HFFc6 (cell line): ENCODE measurements around the gene KCNK7. TPM values are rescaled to one million over a fixed set of nuclear protein-coding genes. Genes with fewer than 3 reads are reported as not detected.

Experiments
- DNase-seq: peaks from one replicate; pipeline ENCODE4 v3.0.0-alpha.2; 2018
- H3K27ac Mint-ChIP-seq: 2 replicates; pipeline ENCODE4 v1.8.0; 2020; ENCODE audit warnings: mild to moderate bottlenecking, mixed read lengths
- H3K27me3 Mint-ChIP-seq: 2 replicates; pipeline ENCODE4 v1.8.0; 2021; ENCODE audit warnings: mild to moderate bottlenecking, moderate library complexity, mixed read lengths; ENCODE audit not compliant: insufficient read depth
- H3K36me3 Mint-ChIP-seq: 2 replicates; pipeline ENCODE4 v1.8.0; 2021; ENCODE audit warnings: low read depth, mixed read lengths
- H3K4me1 Mint-ChIP-seq: 2 replicates; pipeline ENCODE4 v1.8.0; 2020; ENCODE audit warnings: low read depth, mixed read lengths
- H3K4me3 Mint-ChIP-seq: 2 replicates; pipeline ENCODE4 v1.8.0; 2020; ENCODE audit warnings: mild to moderate bottlenecking, moderate library complexity, mixed read lengths
- H3K9me3 Mint-ChIP-seq: 2 replicates; pipeline ENCODE4 v1.8.0; 2020; ENCODE audit warnings: mild to moderate bottlenecking, mixed read lengths
- total RNA-seq, 6 experiments: library from RNA; stranded (reverse); fragmentation: NEBNext Ultra II Directional; extraction: Animal tissue kit (Norgen Biotek cat#: 25700); gene quantifications; 2 replicates in 1 of 6; 3 replicates in 5 of 6; pipeline ENCODE4 v1.2.3, GENCODE V29; 2021
- TF ChIP-seq, protein P1 (sequence below): fragments of 200-600 bp; sonication (generic); IDR thresholded peaks from 2 replicates; pipeline ENCODE4 v1.5.0; 2021; ENCODE audit warnings: antibody characterized with exemption, mild to moderate bottlenecking

Gene KCNK7
- total RNA-seq, 6 experiments from 2014 or later = 0.16 to 0.31 (median 0.30) TPM; not detected in 3

DNA sequence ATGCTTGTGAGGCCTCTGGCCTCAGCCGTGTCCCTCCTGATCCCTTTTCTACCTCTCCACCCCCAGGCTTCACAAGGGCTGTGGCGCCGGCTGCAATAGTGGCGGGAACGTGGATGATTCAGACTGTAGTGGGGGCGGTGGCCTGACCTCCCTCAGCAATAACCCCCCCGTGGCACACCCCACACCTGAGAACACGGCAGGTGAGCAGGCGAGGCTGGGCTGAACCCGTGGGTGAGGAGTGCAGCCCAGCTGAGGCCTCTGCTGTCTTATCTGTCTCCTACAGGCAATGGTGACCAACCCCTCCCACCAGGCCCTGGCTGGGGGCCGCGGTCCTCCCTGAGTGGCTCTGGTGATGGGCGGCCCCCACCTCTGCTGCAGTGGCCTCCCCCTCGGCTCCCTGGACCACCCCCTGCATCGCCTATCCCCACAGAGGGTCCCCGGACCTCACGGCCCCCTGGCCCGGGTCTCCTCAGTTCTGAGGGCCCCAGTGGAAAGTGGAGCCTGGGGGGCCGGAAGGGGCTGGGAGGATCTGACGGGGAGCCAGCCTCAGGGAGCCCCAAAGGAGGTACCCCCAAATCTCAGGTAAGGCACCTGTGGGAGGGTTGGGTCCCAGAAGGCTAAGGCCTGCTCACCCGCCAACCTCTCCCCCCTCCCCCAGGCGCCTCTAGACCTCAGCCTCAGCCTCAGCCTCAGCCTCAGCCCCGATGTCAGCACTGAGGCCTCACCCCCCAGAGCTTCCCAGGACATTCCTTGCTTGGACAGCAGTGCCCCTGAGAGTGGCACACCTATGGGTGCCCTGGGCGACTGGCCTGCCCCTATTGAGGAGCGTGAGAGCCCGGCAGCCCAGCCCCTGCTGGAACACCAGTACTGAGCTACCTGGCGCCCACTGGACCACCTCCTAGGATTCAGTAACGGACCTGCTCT, 40.8 kb upstream of the KCNK7 start:
- Mint-ChIP-seq H3K4me1 (peaks cover 19% of the 10 kb centered on the region), H3K4me3 (no peak overlapping the region), H3K27me3 (0 out of 2 replicates have a peak, but pooled peaks cover 3% of the 10 kb centered on the region), H3K27ac (no peak overlapping the region; the same call in 1 of the 2 replicates), H3K9me3 (no peaks in the 10 kb centered on the region), H3K36me3 (no peaks in the 10 kb centered on the region; the same call in 1 of the 2 replicates)
- no peak for DNase-seq
- TF ChIP-seq, protein P1, sequence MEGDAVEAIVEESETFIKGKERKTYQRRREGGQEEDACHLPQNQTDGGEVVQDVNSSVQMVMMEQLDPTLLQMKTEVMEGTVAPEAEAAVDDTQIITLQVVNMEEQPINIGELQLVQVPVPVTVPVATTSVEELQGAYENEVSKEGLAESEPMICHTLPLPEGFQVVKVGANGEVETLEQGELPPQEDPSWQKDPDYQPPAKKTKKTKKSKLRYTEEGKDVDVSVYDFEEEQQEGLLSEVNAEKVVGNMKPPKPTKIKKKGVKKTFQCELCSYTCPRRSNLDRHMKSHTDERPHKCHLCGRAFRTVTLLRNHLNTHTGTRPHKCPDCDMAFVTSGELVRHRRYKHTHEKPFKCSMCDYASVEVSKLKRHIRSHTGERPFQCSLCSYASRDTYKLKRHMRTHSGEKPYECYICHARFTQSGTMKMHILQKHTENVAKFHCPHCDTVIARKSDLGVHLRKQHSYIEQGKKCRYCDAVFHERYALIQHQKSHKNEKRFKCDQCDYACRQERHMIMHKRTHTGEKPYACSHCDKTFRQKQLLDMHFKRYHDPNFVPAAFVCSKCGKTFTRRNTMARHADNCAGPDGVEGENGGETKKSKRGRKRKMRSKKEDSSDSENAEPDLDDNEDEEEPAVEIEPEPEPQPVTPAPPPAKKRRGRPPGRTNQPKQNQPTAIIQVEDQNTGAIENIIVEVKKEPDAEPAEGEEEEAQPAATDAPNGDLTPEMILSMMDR = no peak

DNA sequence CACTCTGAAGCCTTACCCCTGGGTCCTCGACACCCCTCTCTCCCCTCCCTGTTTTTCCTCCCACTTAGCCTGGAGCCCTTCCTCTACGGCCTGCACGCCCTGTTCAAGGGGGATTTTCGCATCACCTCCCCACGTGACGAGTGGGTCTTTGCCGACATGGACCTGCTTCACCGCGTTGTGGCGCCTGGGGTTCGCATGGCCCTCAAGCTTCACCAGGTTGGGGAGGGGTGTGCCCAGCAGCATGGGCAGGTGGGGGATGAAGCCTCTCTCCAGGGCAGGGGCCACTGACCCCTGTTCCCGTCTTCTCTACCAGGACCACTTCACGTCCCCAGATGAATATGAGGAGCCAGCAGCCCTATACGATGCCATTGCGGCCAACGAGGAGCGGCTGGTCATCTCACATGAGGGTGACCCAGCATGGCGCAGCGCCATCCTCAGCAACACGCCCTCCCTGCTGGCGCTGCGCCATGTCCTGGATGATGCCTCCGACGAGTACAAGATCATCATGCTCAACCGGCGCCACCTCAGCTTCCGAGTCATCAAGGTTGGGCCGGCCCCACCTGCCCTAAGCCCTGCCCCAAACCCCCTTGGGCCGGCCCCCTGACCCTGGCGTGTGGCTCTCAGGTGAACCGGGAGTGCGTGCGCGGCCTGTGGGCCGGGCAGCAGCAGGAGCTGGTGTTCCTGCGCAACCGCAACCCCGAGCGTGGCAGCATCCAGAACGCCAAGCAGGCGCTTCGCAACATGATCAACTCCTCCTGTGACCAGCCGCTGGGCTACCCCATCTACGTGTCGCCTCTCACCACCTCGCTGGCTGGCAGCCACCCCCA, 39.5 kb upstream of the KCNK7 start:
- Mint-ChIP-seq H3K36me3 (no peaks in the 10 kb centered on the region; the same call in 1 of the 2 replicates), H3K9me3 (no peaks in the 10 kb centered on the region)

DNA sequence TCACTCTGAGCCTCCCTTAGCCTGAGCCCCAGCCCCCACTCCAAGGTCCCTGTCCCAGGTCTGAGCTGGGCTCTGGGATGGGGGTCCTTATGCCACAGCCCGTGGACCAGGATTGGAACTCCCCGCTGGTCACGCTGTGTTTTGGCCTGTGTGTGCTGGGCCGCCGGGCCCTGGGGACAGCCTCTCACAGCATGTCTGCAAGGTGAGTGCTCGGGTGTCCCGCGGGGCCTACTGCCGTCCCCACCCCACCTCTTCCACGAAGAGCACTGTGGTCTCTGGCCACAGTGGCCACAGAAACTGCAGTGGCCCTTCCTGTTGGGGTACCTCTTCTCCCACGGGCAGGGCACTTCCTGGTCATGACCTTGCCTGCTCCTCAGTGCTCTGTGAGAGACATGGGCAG, 38.8 kb upstream of the KCNK7 start:
- TF ChIP-seq, protein P1 = no peak
- H3K4me1 Mint-ChIP-seq = peaks cover 19% of the 10 kb centered on the region
- H3K36me3 Mint-ChIP-seq = no peaks in the 10 kb centered on the region; the same call in 1 of the 2 replicates
- 0 out of 2 replicates have a peak, but pooled peaks cover 1% of the 10 kb centered on the region for H3K27me3 Mint-ChIP-seq
- H3K27ac Mint-ChIP-seq = no peak overlapping the region
- no peaks in the 10 kb centered on the region for H3K9me3 Mint-ChIP-seq
- H3K4me3 Mint-ChIP-seq = no peak overlapping the region
- DNase-seq = no peak

More for the DNA sequence above, 39.5 kb upstream of the KCNK7 start:
- Mint-ChIP-seq H3K27ac (no peak overlapping the region), H3K27me3 (0 out of 2 replicates have a peak, but pooled peaks cover 3% of the 10 kb centered on the region), H3K4me3 (no peak overlapping the region), H3K4me1 (peaks cover 19% of the 10 kb centered on the region)
- TF ChIP-seq, protein P1 = no peak
- DNase-seq = no peak

DNA sequence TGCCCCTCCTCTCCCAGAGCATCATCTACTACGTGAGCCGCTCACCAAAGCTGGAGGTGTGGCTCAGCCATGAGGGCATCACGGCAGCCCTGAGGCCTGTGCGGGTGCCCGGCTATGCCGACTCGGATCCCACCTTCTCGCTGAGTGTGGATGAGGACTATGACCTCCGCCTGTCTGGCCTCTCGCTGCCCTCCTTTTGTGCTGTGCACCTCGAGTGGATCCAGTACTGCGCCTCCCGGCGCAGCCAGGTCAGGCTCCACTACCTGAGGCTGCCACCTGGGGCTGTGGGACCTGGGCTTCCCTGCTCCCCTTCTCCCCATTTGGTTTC, 38.5 kb upstream of the KCNK7 start:
- H3K9me3 Mint-ChIP-seq = no peaks in the 10 kb centered on the region
- no peak overlapping the region for H3K4me3 Mint-ChIP-seq
- no peak overlapping the region for H3K27ac Mint-ChIP-seq
- H3K4me1 Mint-ChIP-seq = peaks cover 18% of the 10 kb centered on the region
- TF ChIP-seq, protein P1 = no peak
- no peaks in the 10 kb centered on the region for H3K27me3 Mint-ChIP-seq
- H3K36me3 Mint-ChIP-seq = no peaks in the 10 kb centered on the region; the same call in 1 of the 2 replicates
- DNase-seq = no peak

DNA sequence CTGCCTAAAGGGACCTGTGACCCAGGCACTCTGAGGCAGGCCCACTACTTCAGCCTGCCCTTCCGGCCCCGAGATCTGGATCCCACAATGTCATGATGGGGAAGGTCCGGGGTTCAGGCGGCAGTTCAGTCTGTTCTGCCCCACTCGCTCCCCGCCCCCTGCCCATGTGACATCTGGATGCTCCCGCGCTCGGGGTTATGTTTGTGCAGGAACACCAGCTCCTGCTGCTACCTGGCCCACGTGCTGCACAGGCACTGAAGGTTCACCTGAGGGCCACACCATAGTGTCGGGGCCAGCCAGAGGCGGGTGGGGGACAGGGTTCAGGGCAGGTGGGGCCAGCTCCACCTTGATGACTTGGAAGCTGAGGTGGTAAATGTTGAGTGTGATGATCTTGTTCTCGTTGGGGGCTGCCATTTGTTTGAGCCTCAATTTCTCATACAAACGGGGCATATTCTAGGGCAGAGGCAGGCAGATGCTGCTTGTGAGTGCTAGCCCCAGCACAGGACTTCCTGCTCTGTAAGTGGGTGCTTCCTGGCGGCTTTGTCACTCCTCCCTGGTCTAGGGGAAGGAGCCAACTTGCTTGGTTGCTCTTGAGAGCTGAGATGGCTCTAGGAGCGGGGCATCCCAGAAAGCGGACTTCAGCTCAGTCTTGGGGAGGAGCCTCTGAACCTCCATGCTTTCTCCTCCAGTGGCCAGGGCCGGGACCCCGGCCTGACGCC, 37.9 kb upstream of the KCNK7 start:
- Mint-ChIP-seq H3K27me3 (no peaks in the 10 kb centered on the region), H3K27ac (no peak overlapping the region), H3K9me3 (no peaks in the 10 kb centered on the region), H3K36me3 (no peaks in the 10 kb centered on the region; the same call in 1 of the 2 replicates), H3K4me1 (peaks cover 13% of the 10 kb centered on the region), H3K4me3 (no peak overlapping the region)
- DNase-seq = no peak
- TF ChIP-seq, protein P1 = no peak
